ENCODE data around the gene FAM163B. TPM values are rescaled to one million over a fixed set of nuclear protein-coding genes. Genes with fewer than 3 reads are reported as not detected.

FAM163B gene
- total RNA-seq, 2 donors from 2014 or later = 0.78 TPM; not detected in 1

DNA sequence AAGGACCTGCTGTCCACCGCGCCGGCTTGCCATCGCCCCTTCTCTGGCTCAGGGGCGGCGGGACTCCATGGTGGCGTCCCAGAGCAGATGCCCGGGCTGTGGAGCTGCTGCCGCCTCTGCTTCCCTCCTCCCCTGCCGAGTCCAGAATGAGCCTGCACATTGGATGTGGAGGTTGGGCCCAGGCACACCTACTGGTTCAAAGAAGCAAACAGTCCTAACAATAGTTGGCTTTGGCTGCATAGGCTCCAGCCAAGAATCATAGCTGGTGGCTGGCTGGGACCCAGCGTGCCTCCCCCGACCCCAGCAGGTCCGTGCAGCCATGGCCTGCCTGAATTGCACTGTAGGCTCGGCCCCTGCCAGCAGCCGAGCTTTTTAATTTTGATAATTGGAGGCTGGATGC, 48.9 kb downstream of the FAM163B start:
- intact Hi-C loops (cut with DNase I) = no loop called here
- WGBS, 2 donors = 0 to 45% methylated on average over 1 to 15 of the region's 15 CpGs
- Histone ChIP-seq H3K4me1 (peaks cover 15% of the 10 kb centered on the region), H3K27ac (peak overlapping the region in 1 of 4 donors; percentile 7), H3K9me3 (no peaks in the 10 kb centered on the region), H3K27me3 (no peaks in the 10 kb centered on the region), H3K36me3 (replicated peaks in 1 of 2; ENCODE audit: insufficient read depth in 1 of 2, low read depth in 2 of 2) (no peaks in the 10 kb centered on the region), H3K4me3 (no peak overlapping the region)
- ATAC-seq = peak; percentile 77
- TF ChIP-seq, protein P1, sequence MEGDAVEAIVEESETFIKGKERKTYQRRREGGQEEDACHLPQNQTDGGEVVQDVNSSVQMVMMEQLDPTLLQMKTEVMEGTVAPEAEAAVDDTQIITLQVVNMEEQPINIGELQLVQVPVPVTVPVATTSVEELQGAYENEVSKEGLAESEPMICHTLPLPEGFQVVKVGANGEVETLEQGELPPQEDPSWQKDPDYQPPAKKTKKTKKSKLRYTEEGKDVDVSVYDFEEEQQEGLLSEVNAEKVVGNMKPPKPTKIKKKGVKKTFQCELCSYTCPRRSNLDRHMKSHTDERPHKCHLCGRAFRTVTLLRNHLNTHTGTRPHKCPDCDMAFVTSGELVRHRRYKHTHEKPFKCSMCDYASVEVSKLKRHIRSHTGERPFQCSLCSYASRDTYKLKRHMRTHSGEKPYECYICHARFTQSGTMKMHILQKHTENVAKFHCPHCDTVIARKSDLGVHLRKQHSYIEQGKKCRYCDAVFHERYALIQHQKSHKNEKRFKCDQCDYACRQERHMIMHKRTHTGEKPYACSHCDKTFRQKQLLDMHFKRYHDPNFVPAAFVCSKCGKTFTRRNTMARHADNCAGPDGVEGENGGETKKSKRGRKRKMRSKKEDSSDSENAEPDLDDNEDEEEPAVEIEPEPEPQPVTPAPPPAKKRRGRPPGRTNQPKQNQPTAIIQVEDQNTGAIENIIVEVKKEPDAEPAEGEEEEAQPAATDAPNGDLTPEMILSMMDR (IDR thresholded peaks at IDR 0.05) = peak in 2 of 7 experiments; percentile 8 to 18
- TF ChIP-seq POLR2A (IDR thresholded peaks at IDR 0.05) = peak in 1 of 3 donors; percentile 14
- peak; percentile 30 to 68 (median 57) for DNase-seq

DNA sequence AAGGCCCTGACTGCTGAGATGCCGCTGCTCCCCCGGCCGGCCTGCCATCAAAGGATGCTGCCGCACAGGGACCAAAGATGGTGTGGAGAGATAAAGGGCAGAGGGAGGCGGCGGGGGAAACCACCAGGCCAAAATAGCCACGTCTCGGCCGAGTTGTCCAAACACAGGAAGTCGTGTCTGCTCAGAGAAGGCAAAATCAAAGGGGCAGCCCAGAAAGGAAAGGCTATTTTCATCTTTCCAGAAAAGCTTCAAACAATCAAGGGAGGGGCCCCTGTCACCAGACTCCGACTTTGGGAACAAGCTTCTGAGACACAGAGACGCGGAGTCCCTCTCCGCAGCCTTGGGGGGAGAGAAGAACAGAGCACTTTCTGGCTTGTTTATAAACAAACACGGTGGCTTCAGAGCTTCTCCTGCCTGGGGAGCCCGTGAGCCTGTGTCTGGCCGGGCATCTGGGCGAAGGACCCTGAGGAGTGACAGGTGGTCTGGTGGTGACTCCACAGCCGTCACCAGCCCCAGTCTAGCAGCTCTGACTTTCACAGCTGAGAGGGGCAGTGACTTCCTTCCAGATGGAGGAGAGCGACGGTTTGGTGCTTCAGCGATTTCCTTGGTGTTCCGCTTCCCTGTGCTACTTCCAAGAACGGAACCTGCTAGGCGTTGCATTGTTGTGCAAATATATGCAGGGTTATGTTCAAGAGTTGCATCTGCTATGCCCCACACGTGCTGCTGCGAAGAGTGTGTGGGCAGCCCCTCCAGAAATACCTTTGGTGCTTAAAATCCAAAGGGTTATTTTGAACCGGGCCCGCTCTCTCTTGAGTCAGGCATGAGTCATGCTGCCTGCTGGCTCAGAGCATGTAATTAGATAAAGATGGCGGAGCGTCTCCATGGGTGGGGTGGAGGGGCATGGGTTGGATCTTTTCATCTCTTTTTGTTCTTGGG, 50.7 kb downstream of the FAM163B start:
- no peak overlapping the region for H3K4me3 ChIP-seq
- ATAC-seq (peak; percentile 4), DNase-seq (no peak)

DNA sequence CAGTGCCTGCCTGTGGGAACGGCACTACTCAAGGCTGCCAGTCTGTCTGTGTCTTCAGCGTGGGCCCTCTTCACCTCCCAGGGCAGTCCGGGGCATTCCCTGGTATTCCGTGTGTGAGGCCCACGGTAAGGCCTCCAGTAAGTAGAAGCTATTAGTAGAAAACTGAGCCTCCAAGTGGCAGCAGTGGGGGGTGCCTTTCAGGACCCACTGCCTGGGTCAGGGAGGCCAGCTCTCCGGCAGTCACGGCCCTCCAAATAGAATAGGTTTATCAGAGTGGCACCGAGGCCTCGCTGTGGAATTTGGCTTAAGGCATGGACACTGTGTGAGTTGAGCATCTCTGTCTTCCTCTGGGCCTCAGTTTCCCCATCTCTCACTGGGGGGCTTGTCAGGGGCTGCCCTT, 51.6 kb downstream of the FAM163B start:
- Histone ChIP-seq H3K27me3 (no peaks in the 10 kb centered on the region), H3K4me1 (peaks cover 9% of the 10 kb centered on the region), H3K36me3 (replicated peaks in 1 of 2; ENCODE audit: insufficient read depth in 1 of 2, low read depth in 2 of 2) (no peaks in the 10 kb centered on the region), H3K27ac (peak overlapping the region in 1 of 4 donors; percentile 57), H3K4me3 (no peak overlapping the region), H3K9me3 (no peaks in the 10 kb centered on the region)
- 83 to 98% methylated on average over 1 to 9 of the region's 9 CpGs for WGBS, 2 donors
- intact Hi-C loops (cut with DNase I) = no loop called here
- no peak for ATAC-seq
- DNase-seq = no peak
- TF ChIP-seq, protein P1 (IDR thresholded peaks at IDR 0.05) = no peak
- no peak for TF ChIP-seq POLR2A (IDR thresholded peaks at IDR 0.05)

More for the DNA sequence above, 50.7 kb downstream of the FAM163B start:
- Histone ChIP-seq H3K9me3 (no peaks in the 10 kb centered on the region), H3K27ac (peak overlapping the region in 2 of 4 donors; percentile 21 to 57), H3K36me3 (replicated peaks in 1 of 2; ENCODE audit: insufficient read depth in 1 of 2, low read depth in 2 of 2) (no peaks in the 10 kb centered on the region), H3K27me3 (no peaks in the 10 kb centered on the region), H3K4me1 (peaks cover 14% of the 10 kb centered on the region)
- TF ChIP-seq POLR2A (IDR thresholded peaks at IDR 0.05) = no peak
- TF ChIP-seq, protein P1 (IDR thresholded peaks at IDR 0.05) = no peak
- 56 to 78% methylated on average over 30 to 31 of the region's 31 CpGs for WGBS, 2 donors
- intact Hi-C loops (cut with DNase I) = no loop called here

DNA sequence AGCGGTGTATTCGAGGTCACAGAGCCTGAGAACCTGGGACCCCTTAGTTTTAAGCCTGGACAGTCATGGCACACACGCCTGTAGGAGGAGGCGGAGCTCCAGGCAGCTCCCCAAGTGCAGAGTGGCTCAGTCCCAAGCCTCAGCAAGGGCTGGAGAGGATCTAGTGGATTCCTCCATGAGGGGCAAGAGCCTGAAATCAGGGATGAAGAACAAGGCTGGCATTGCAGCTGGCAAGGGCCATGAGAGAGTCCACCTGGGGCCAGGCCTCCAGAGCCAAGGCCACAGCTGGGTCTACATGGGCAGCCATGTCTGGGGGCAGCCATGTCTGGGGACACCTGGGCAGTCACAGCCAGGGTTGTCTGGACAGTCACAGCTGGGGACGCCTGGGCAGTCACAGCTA, 52.8 kb downstream of the FAM163B start:
- no peak for DNase-seq
- ATAC-seq = no peak
- intact Hi-C loops (cut with DNase I) = no loop called here
- H3K27me3 ChIP-seq = no peaks in the 10 kb centered on the region
- H3K27ac ChIP-seq = no peak overlapping the region
- H3K36me3 ChIP-seq (replicated peaks in 1 of 2; ENCODE audit: insufficient read depth in 1 of 2, low read depth in 2 of 2) = no peaks in the 10 kb centered on the region
- H3K4me1 ChIP-seq = peaks cover 9% of the 10 kb centered on the region
- H3K4me3 ChIP-seq = no peak overlapping the region
- TF ChIP-seq POLR2A (IDR thresholded peaks at IDR 0.05) = no peak
- TF ChIP-seq, protein P1 (IDR thresholded peaks at IDR 0.05) = no peak
- no peaks in the 10 kb centered on the region for H3K9me3 ChIP-seq
- 86 to 92% methylated on average over 4 to 5 of the region's 5 CpGs for WGBS, 2 donors
